MM.1S (cell line): Measurements from ENCODE around the gene SSU72.
"Not testable (repeated sequence)": the region's sequence is repeated elsewhere in the genome, so short reads cannot be mapped to it uniquely, and the experiment has no call there.

Experiments
- DNase-seq: peaks from one replicate; pipeline ENCODE4 v3.0.0-alpha.2; 2015
- H2AFZ ChIP-seq: fragments of 300-600 bp; sonication (generic); 2 replicates; pipeline ENCODE4 v1.6.0; 2016; ENCODE audit warnings: antibody characterized with exemption, low read length
- H3F3A ChIP-seq: fragments of 300-600 bp; sonication (generic); 2 replicates; pipeline ENCODE4 v1.6.1; 2016; ENCODE audit warnings: mild to moderate bottlenecking, antibody characterized with exemption, low read length, moderate library complexity, mixed read lengths; ENCODE audit not compliant: insufficient read depth
- H3K27ac ChIP-seq: fragments of 300-600 bp; sonication (generic); 2 replicates; pipeline ENCODE4 v1.5.1; 2016; ENCODE audit warnings: mild to moderate bottlenecking, low read length
- H3K27me3 ChIP-seq: fragments of 300-600 bp; sonication (generic); replicated peaks from 2 replicates; pipeline ENCODE4 v1.6.0; 2016; ENCODE audit warnings: low read length; ENCODE audit not compliant: insufficient read depth
- H3K36me3 ChIP-seq: fragments of 300-600 bp; sonication (generic); replicated peaks from 2 replicates; pipeline ENCODE4 v1.6.1; 2016; ENCODE audit warnings: mild to moderate bottlenecking, low read length, mixed read lengths; ENCODE audit not compliant: insufficient read depth
- H3K4me1 ChIP-seq: fragments of 300-600 bp; sonication (generic); 2 replicates; pipeline ENCODE4 v1.6.1; 2016; ENCODE audit warnings: low read length, mixed read lengths
- H3K4me2 ChIP-seq: fragments of 300-600 bp; sonication (generic); 2 replicates; pipeline ENCODE4 v1.6.0; 2016; ENCODE audit warnings: low read depth, low read length
- H3K4me3 ChIP-seq: fragments of 300-600 bp; sonication (generic); 2 replicates; pipeline ENCODE4 v1.5.1; 2016; ENCODE audit warnings: low read length, mixed read lengths
- H3K79me2 ChIP-seq: fragments of 300-600 bp; sonication (generic); 2 replicates; pipeline ENCODE4 v1.6.1; 2016; ENCODE audit warnings: mixed run types, low read length, mixed read lengths
- H3K9ac ChIP-seq: fragments of 300-600 bp; sonication (generic); 2 replicates; pipeline ENCODE4 v1.6.1; 2016; ENCODE audit warnings: low read length, mixed read lengths
- H3K9me2 ChIP-seq: fragments of 300-600 bp; sonication (generic); replicated peaks from 2 replicates; pipeline ENCODE4 v1.6.1; 2016; ENCODE audit warnings: mild to moderate bottlenecking, low read length, mixed read lengths; ENCODE audit not compliant: insufficient read depth
- H3K9me3 ChIP-seq: fragments of 300-600 bp; sonication (generic); replicated peaks from 2 replicates; pipeline ENCODE4 v1.6.1; 2016; ENCODE audit warnings: mild to moderate bottlenecking, low read length, mixed read lengths; ENCODE audit not compliant: insufficient read depth
- H4K20me1 ChIP-seq: fragments of 300-600 bp; sonication (generic); 2 replicates; pipeline ENCODE4 v1.6.1; 2016; ENCODE audit warnings: mild to moderate bottlenecking, low read length, moderate library complexity, mixed read lengths; ENCODE audit not compliant: insufficient read depth
- CTCF ChIP-seq: fragments of 300-600 bp; sonication (generic); IDR thresholded peaks from 2 replicates; pipeline ENCODE4 v1.5.1; 2016; ENCODE audit warnings: antibody characterized with exemption, low read length, mixed read lengths
- EZH2 ChIP-seq: fragments of 300-600 bp; sonication (generic); optimal IDR thresholded peaks from 2 replicates; pipeline ENCODE3; 2017; ENCODE audit warnings: low read depth, mild to moderate bottlenecking, antibody characterized with exemption, low read length, mixed read lengths
- EZH2phosphoT487 ChIP-seq: fragments of 300-600 bp; sonication (generic); IDR thresholded peaks from 2 replicates; pipeline ENCODE4 v1.6.1; 2018; ENCODE audit warnings: antibody characterized with exemption, low read length

SSU72 gene

GRCh38 chr1:1596493-1597274, 22.0 kb upstream of the SSU72 start:
- Histone ChIP-seq H3F3A (no peaks in the 10 kb centered on the region), H3K4me1 (peaks cover under 1% of the 10 kb centered on the region; the same call in 1 of the 2 replicates), H3K27me3 (peaks cover 61% of the 10 kb centered on the region), H3K4me2 (no peak overlapping the region), H3K9ac (no peak overlapping the region), H3K9me3 (no peaks in the 10 kb centered on the region), H3K36me3 (no peaks in the 10 kb centered on the region), H4K20me1 (no peaks in the 10 kb centered on the region), H3K4me3 (no peak overlapping the region), H2AFZ (no peak overlapping the region), H3K79me2 (no peaks in the 10 kb centered on the region), H3K27ac (no peak overlapping the region), H3K9me2 (no peaks in the 10 kb centered on the region)
- TF ChIP-seq EZH2 = no peak
- no peak for DNase-seq

GRCh38 chr1:1595341-1595740, 20.7 kb upstream of the SSU72 start:
- not testable (repeated sequence) for H3K4me2 ChIP-seq, H3K9me3 ChIP-seq, H3K79me2 ChIP-seq, H3K36me3 ChIP-seq, H3K9me2 ChIP-seq, DNase-seq, H3F3A ChIP-seq, H3K9ac ChIP-seq, H3K4me1 ChIP-seq, H4K20me1 ChIP-seq, H2AFZ ChIP-seq, H3K4me3 ChIP-seq, H3K27ac ChIP-seq
- H3K27me3 ChIP-seq = peaks cover 58% of the 10 kb centered on the region

GRCh38 chr1:1594602-1595260, 20.1 kb upstream of the SSU72 start:
- Histone ChIP-seq H3K4me3 (no peak overlapping the region), H3K36me3 (no peaks in the 10 kb centered on the region), H2AFZ (no peak overlapping the region), H3K4me2 (no peak overlapping the region), H3K9me2 (no peaks in the 10 kb centered on the region), H3K4me1 (no peaks in the 10 kb centered on the region), H3K27me3 (peaks cover 63% of the 10 kb centered on the region), H3F3A (no peaks in the 10 kb centered on the region), H3K79me2 (no peaks in the 10 kb centered on the region), H3K9ac (no peak overlapping the region), H3K27ac (no peak overlapping the region), H4K20me1 (no peaks in the 10 kb centered on the region), H3K9me3 (no peaks in the 10 kb centered on the region)
- TF ChIP-seq EZH2 = no peak
- no peak for TF ChIP-seq CTCF
- TF ChIP-seq EZH2phosphoT487 = no peak
- DNase-seq = no peak

GRCh38 chr1:1593834-1594601, 19.4 kb upstream of the SSU72 start:
- Histone ChIP-seq H3F3A (no peaks in the 10 kb centered on the region), H3K4me1 (no peaks in the 10 kb centered on the region), H3K27ac (no peak overlapping the region), H2AFZ (no peak overlapping the region), H3K9me2 (no peaks in the 10 kb centered on the region), H4K20me1 (no peaks in the 10 kb centered on the region), H3K9ac (no peak overlapping the region), H3K79me2 (no peaks in the 10 kb centered on the region), H3K4me2 (no peak overlapping the region), H3K27me3 (peaks cover 68% of the 10 kb centered on the region), H3K4me3 (no peak overlapping the region), H3K9me3 (no peaks in the 10 kb centered on the region), H3K36me3 (no peaks in the 10 kb centered on the region)
- TF ChIP-seq EZH2phosphoT487 (no peak), CTCF (no peak), EZH2 (no peak)
- no peak for DNase-seq
